Large intestine (tissue), 1 donor: ENCODE results near the gene FTSJ1. TPM values are rescaled to one million over a fixed set of nuclear protein-coding genes. Genes with fewer than 3 reads are reported as not detected.

ENCODE experiments used
- polyA plus RNA-seq: library from polyadenylated mRNA; unstranded; fragments of 120-200 nt; gene quantifications from one replicate; pipeline ENCODE4 v1.2.1, GENCODE V29; 2013

The FTSJ1 gene
- polyA plus RNA-seq, 1 donor: 21.1 TPM

Other genes starting within 250 kb of the FTSJ1 start
- gene SSX1, start 220.8 kb upstream of the FTSJ1 start, polyA plus RNA-seq: not detected
- not detected for gene SSX3, start 119.5 kb upstream of the FTSJ1 start, polyA plus RNA-seq
- gene SSX4, start 92.7 kb upstream of the FTSJ1 start, polyA plus RNA-seq: not detected
- gene SSX4B, start 64.2 kb upstream of the FTSJ1 start, polyA plus RNA-seq: not detected
- 66.3 TPM for gene SLC38A5, start 5.9 kb upstream of the FTSJ1 start, polyA plus RNA-seq
- 4.5 TPM for gene PORCN, start 32.8 kb downstream of the FTSJ1 start, polyA plus RNA-seq
- 110 TPM for gene EBP, start 45.6 kb downstream of the FTSJ1 start, polyA plus RNA-seq
- 8.0 TPM for gene TBC1D25, start 63.5 kb downstream of the FTSJ1 start, polyA plus RNA-seq
- 257 TPM for gene RBM3, start 98.3 kb downstream of the FTSJ1 start, polyA plus RNA-seq
- 107 TPM for gene WDR13, start 121.3 kb downstream of the FTSJ1 start, polyA plus RNA-seq
- 6.3 TPM for gene WAS, start 207.6 kb downstream of the FTSJ1 start, polyA plus RNA-seq
- 4.7 TPM for gene SUV39H1, start 220.5 kb downstream of the FTSJ1 start, polyA plus RNA-seq